22Rv1 (cell line): ENCODE data around the gene DNASE2.

Experiments used
- CTCF ChIP-seq: fragments of 450-650 bp; IDR thresholded peaks from 2 replicates; pipeline ENCODE4 v1.5.1; 2017; ENCODE audit warnings: mild to moderate bottlenecking
- ZFX ChIP-seq: fragments of 450-650 bp; IDR thresholded peaks from 2 replicates; pipeline ENCODE4 v1.6.1; 2017; ENCODE audit warnings: antibody characterized with exemption, borderline replicate concordance

GRCh38 chr19:12924621-12925310 is 43.5 kb upstream of the DNASE2 start:
- no peak for TF ChIP-seq CTCF
- TF ChIP-seq ZFX, result no peak
